Sigmoid colon (tissue), 7 donors: Measurements from ENCODE around the gene CELSR2. TPM values are rescaled to one million over a fixed set of nuclear protein-coding genes. Genes with fewer than 3 reads are reported as not detected.
A peak's percentile ranks its signal among the peaks of the same experiment; 100 is the strongest.

Experiments used
- DNase-seq: peaks from one replicate; pipeline ENCODE4 v3.0.0-alpha.2; 2019
- H3K27ac ChIP-seq, 4 donors: fragments of 200-600 bp; sonication (generic); one replicate each; pipeline ENCODE4 v1.5.1; 2016 to 2019; ENCODE audit warnings: mild to moderate bottlenecking in 1 of 4
- H3K27me3 ChIP-seq, 3 donors: fragments of 200-600 bp; sonication (generic); one replicate each; pipeline ENCODE4 v1.5.1; 2019; ENCODE audit warnings: mild to moderate bottlenecking in 1 of 3
- H3K36me3 ChIP-seq, 4 donors: fragments of 200-600 bp; sonication (generic); one replicate each; pipeline ENCODE4 v1.5.1; 2016 to 2019
- H3K4me1 ChIP-seq, 4 donors: fragments of 200-600 bp; sonication (generic); one replicate each; pipeline ENCODE4 v1.5.1; 2017 to 2019
- H3K4me3 ChIP-seq, 4 donors: fragments of 200-600 bp; sonication (generic); one replicate each; pipeline ENCODE4 v1.5.1; 2017 to 2019; ENCODE audit warnings: mild to moderate bottlenecking in 2 of 4, moderate library complexity in 1 of 4
- H3K9me3 ChIP-seq, 4 donors: fragments of 200-600 bp in 3 of 4; sonication (generic) in 3 of 4; one replicate each; pipeline versions ENCODE4 v1.5.1 to v1.6.1; 2013 to 2019
- EP300 ChIP-seq, 4 donors: sonication (generic); formaldehyde crosslinking; IDR thresholded peaks; one replicate each; pipeline ENCODE4 v1.6.1; 2017; ENCODE audit warnings: antibody characterized with exemption in 4 of 4
- POLR2A ChIP-seq, 2 donors: fragments of 450-650 bp; IDR thresholded peaks; one replicate each; pipeline ENCODE4 v1.6.1; 2016; ENCODE audit warnings: antibody characterized with exemption in 2 of 2, mild to moderate bottlenecking in 2 of 2, moderate library complexity in 2 of 2
- POLR2AphosphoS5 ChIP-seq, 4 donors: sonication (generic); formaldehyde crosslinking; IDR thresholded peaks; one replicate each; pipeline ENCODE4 v1.6.1; 2017; ENCODE audit warnings: antibody characterized with exemption in 4 of 4
- WGBS, 2 donors: extraction: QIAGEN DNeasy Blood & Tissue Kit; methylation state at CpG; one replicate each; pipeline ENCODE4 v1.1.7; 2013; 5-methylcytosine and 5-hydroxymethylcytosine counted together
- intact Hi-C: fragments of 100-400 bp; cut with DNase I; formaldehyde crosslinking; loops from one replicate; pipeline ENCODE4 v1.15.1; 2023
- polyA plus RNA-seq, 3 donors: library from polyadenylated mRNA; stranded (reverse); fragments of 200-250 nt; gene quantifications; one replicate each; pipeline ENCODE4 v1.2.3, GENCODE V29; 2013
- total RNA-seq, 4 donors: library from RNA; depleted of rRNA; stranded (reverse); fragments of >200 nt; gene quantifications; one replicate each; pipeline ENCODE4 v1.1.0, GENCODE V29; 2016
- TF ChIP-seq, protein P1 (sequence below), 4 experiments: fragments of 450-650 bp in 3 of 4; fragments of 200-600 bp in 1 of 4; IDR thresholded peaks; one replicate each; pipeline ENCODE4 v1.5.1; 2016 to 2019; ENCODE audit warnings: antibody characterized with exemption in 4 of 4, mild to moderate bottlenecking in 3 of 4, moderate library complexity in 2 of 4
- donor health status: healthy with polysubstance abuse.
- donor health status: Bipolar disorder and iron deficiency.
- donor health status: healthy.

CELSR2 gene
- total and polyA plus RNA-seq, 7 donors: under 0.01 to 10.8 (median 3.6) TPM

DNA sequence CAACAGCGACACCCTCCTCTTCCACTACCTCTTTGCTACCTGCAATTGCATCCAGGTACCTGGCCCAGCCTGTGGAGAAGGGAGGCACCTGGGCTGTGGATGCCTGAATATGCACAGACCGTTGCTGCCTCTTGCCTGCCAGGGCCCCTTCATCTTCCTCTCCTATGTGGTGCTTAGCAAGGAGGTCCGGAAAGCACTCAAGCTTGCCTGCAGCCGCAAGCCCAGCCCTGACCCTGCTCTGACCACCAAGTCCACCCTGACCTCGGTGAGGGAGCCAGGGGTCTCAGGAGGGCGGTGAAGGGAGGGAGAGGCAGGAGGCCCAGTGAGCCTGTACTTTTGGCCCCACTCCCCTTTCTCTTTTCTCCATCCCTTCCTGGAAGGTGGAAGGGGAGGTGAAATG lies 22.1 kb downstream of the CELSR2 start:
- no peaks in the 10 kb centered on the region for H3K27me3 ChIP-seq
- no peak for DNase-seq
- intact Hi-C loops: loop anchor here (10.0 kb wide), 1 partner anchor 263 kb away; the partner anchor contains the start of gene GPR61
- no peak overlapping the region for H3K27ac ChIP-seq
- no peaks in the 10 kb centered on the region for H3K9me3 ChIP-seq
- WGBS, 2 donors: 89 to 94% methylated on average over 6 of the region's 6 CpGs
- H3K36me3 ChIP-seq: peaks cover 0 to 28% (median 0%) of the 10 kb centered on the region in 4 donors
- H3K4me1 ChIP-seq: peaks cover 0 to 17% (median 8%) of the 10 kb centered on the region in 4 donors
- TF ChIP-seq POLR2AphosphoS5 (IDR thresholded peaks at IDR 0.05) (no peak), EP300 (IDR thresholded peaks at IDR 0.05) (no peak), POLR2A (IDR thresholded peaks at IDR 0.05) (no peak)
- TF ChIP-seq, protein P1, sequence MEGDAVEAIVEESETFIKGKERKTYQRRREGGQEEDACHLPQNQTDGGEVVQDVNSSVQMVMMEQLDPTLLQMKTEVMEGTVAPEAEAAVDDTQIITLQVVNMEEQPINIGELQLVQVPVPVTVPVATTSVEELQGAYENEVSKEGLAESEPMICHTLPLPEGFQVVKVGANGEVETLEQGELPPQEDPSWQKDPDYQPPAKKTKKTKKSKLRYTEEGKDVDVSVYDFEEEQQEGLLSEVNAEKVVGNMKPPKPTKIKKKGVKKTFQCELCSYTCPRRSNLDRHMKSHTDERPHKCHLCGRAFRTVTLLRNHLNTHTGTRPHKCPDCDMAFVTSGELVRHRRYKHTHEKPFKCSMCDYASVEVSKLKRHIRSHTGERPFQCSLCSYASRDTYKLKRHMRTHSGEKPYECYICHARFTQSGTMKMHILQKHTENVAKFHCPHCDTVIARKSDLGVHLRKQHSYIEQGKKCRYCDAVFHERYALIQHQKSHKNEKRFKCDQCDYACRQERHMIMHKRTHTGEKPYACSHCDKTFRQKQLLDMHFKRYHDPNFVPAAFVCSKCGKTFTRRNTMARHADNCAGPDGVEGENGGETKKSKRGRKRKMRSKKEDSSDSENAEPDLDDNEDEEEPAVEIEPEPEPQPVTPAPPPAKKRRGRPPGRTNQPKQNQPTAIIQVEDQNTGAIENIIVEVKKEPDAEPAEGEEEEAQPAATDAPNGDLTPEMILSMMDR (IDR thresholded peaks at IDR 0.05): no peak
- H3K4me3 ChIP-seq: no peak overlapping the region

DNA sequence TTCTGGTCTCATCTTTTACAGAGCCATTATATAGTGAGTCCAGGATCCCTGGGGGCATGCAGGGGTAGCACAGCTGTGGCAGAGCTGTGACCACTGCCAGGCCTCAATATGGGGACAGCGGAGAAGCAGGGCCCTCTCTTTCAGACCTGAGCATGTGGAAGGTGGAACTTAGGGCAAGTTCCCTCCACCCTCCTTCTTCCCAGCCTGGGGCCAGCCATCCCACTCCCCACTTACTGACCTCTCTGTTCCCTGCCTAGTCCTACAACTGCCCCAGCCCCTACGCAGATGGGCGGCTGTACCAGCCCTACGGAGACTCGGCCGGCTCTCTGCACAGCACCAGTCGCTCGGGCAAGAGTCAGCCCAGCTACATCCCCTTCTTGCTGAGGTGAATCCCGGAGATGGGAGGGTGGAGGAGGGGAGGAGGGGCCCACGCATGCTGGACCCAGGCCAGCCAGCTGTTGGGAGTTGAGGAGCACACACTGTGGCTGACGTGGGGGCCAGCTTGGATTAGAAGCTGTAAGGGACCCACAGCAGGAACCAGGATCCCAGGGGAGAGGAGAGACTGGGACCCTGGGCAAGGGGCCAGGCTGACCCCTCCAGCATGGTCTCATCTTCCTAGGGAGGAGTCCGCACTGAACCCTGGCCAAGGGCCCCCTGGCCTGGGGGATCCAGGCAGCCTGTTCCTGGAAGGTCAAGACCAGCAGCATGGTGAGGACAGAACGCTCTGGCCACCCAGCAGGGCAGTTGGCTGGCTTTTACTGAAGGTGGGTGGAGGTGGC lies 22.9 kb downstream of the CELSR2 start:
- peaks cover 0 to 17% (median 8%) of the 10 kb centered on the region in 4 donors for H3K4me1 ChIP-seq
- no peaks in the 10 kb centered on the region for H3K9me3 ChIP-seq
- DNase-seq: no peak
- no peak overlapping the region for H3K4me3 ChIP-seq
- no peak for TF ChIP-seq POLR2A (IDR thresholded peaks at IDR 0.05)
- no peak for TF ChIP-seq POLR2AphosphoS5 (IDR thresholded peaks at IDR 0.05)
- TF ChIP-seq, protein P1 (IDR thresholded peaks at IDR 0.05): no peak
- TF ChIP-seq EP300 (IDR thresholded peaks at IDR 0.05): no peak
- WGBS, 2 donors: 89 to 91% methylated on average over 13 of the region's 13 CpGs
- no peak overlapping the region for H3K27ac ChIP-seq
- H3K27me3 ChIP-seq: no peaks in the 10 kb centered on the region
- H3K36me3 ChIP-seq: peaks cover 0 to 28% (median 0%) of the 10 kb centered on the region in 4 donors
- intact Hi-C loops: loop anchor here (10.0 kb wide), 1 partner anchor 263 kb away; the partner anchor contains the start of gene GPR61

- peaks cover 0 to 17% (median 8%) of the 10 kb centered on the region in 4 donors for H3K4me1 ChIP-seq
- TF ChIP-seq POLR2A (IDR thresholded peaks at IDR 0.05) (no peak), POLR2AphosphoS5 (IDR thresholded peaks at IDR 0.05) (no peak), EP300 (IDR thresholded peaks at IDR 0.05) (no peak)
- TF ChIP-seq, protein P1 (IDR thresholded peaks at IDR 0.05): no peak
- no peak overlapping the region for H3K4me3 ChIP-seq
- peaks cover 0 to 24% (median 0%) of the 10 kb centered on the region in 4 donors for H3K36me3 ChIP-seq
- no peak overlapping the region for H3K27ac ChIP-seq
- intact Hi-C loops: loop anchor here (10.0 kb wide), 1 partner anchor 262 kb away; the partner anchor contains the start of gene GPR61
- WGBS, 2 donors: 90 to 91% methylated on average over 16 of the region's 16 CpGs
- no peak for DNase-seq
- no peaks in the 10 kb centered on the region for H3K27me3 ChIP-seq
- H3K9me3 ChIP-seq: no peaks in the 10 kb centered on the region
Observed at GRCh38 chr1:109272831-109273547, 23.6 kb downstream of the CELSR2 start.

DNA sequence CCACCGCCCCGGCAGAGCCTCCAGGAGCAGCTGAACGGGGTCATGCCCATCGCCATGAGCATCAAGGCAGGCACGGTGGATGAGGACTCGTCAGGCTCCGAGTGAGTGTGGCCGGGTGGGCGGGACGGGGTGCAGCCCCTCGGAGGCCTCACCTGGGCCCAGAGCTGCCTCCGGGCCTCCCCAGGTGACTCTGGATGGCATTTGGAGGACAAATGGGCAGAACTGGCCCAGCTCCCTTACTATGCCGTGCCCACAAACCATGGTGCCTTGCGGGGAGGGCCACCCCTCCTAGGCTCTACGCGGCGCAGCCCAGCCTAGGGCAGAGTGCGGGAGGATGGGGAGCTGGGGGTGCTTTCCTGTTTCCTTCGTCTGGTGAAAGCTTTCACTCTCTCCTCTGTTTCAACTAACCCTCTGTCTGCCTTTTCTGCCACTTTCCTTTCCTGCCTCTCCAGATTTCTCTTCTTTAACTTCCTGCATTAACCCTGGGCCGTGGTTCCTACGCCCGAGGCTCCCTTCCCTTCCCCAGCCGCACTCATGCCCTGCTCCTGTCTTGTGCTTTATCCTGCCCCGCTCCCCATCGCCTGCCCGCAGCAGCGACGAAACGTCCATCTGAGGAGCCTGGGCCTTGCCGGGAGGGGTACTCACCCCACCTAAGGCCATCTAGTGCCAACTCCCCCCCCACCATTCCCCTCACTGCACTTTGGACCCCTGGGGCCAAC lies 24.4 kb downstream of the CELSR2 start:
- 73 to 84% methylated on average over 30 of the region's 30 CpGs for WGBS, 2 donors
- H3K27ac ChIP-seq: peak overlapping the region in 1 of 4 donors; percentile 60

More for the DNA sequence above, 24.4 kb downstream of the CELSR2 start:
- Histone ChIP-seq H3K27me3 (no peaks in the 10 kb centered on the region), H3K4me3 (no peak overlapping the region), H3K36me3 (peaks cover 0 to 19% (median 0%) of the 10 kb centered on the region in 4 donors), H3K4me1 (peaks cover 0 to 17% (median 8%) of the 10 kb centered on the region in 4 donors), H3K9me3 (no peaks in the 10 kb centered on the region)
- DNase-seq: no peak
- intact Hi-C loops: loop anchor here (10.0 kb wide), 1 partner anchor 261 kb away; the partner anchor contains the start of gene GPR61
- no peak for TF ChIP-seq POLR2AphosphoS5 (IDR thresholded peaks at IDR 0.05)
- TF ChIP-seq, protein P1 (IDR thresholded peaks at IDR 0.05): no peak
- TF ChIP-seq EP300 (IDR thresholded peaks at IDR 0.05): no peak
- no peak for TF ChIP-seq POLR2A (IDR thresholded peaks at IDR 0.05)
